H1 (cell line): ENCODE results near the gene MVK. TPM values are rescaled to one million over a fixed set of nuclear protein-coding genes. Genes with fewer than 3 reads are reported as not detected.

Experiments used
- CTCF ChIA-PET: fragments of 300-600 bp; sonication (Branson Sonifier 250); formaldehyde crosslinking; loops from one replicate; lab custom pipeline; 2021; ENCODE audit not compliant: partially characterized antibody; lab: Charles Lee
- POLR2A ChIA-PET: fragments of 300-600 bp; sonication (Branson Sonifier 250); formaldehyde crosslinking; loops from one replicate; lab custom pipeline; 2021; ENCODE audit warnings: inconsistent platforms; ENCODE audit not compliant: partially characterized antibody; lab: Charles Lee
- DNase-seq, 2 experiments: peaks; one replicate each; pipeline versions ENCODE4 v3.0.0 to v3.0.0-alpha.2; 2010 to 2022; ENCODE audit warnings: low spot score in 2 of 2, low read depth in 1 of 2, mixed read lengths in 1 of 2
- FAIRE-seq: peaks from 2 replicates; lab custom pipeline; 2011; peaks lifted over from hg19 to GRCh38; lab: Jason Lieb, UNC
- H2AFZ ChIP-seq: 2 replicates; pipeline ENCODE4 v1.8.1; 2012; ENCODE audit warnings: low read length, inconsistent platforms
- H2AK5ac ChIP-seq: 2 replicates; pipeline ENCODE4 v1.6.1; 2013; ENCODE audit warnings: low read depth, low read length
- H2BK120ac ChIP-seq: replicated peaks from 2 replicates; pipeline ENCODE3; 2013; ENCODE audit warnings: low read depth, low read length, inconsistent platforms
- H2BK12ac ChIP-seq: 2 replicates; pipeline ENCODE4 v1.6.1; 2013; ENCODE audit warnings: low read depth, low read length
- H2BK15ac ChIP-seq: 2 replicates; pipeline ENCODE4 v1.6.1; 2013; ENCODE audit warnings: low read length
- H2BK20ac ChIP-seq: 2 replicates; pipeline ENCODE4 v1.6.1; 2013; ENCODE audit warnings: low read length
- H2BK5ac ChIP-seq: 2 replicates; pipeline ENCODE4 v1.6.1; 2013; ENCODE audit warnings: low read depth, low read length
- H3K14ac ChIP-seq: 2 replicates; pipeline ENCODE4 v1.6.1; 2013; ENCODE audit warnings: inconsistent platforms; ENCODE audit not compliant: insufficient read length
- H3K18ac ChIP-seq: 2 replicates; pipeline ENCODE4 v1.6.1; 2013; ENCODE audit warnings: low read length; ENCODE audit errors: extremely low read depth
- H3K23ac ChIP-seq: 2 replicates; pipeline ENCODE4 v1.6.1; 2013; ENCODE audit warnings: inconsistent platforms; ENCODE audit not compliant: insufficient read length
- H3K23me2 ChIP-seq: 2 replicates; pipeline ENCODE4 v1.6.1; 2013; ENCODE audit warnings: low read depth, low read length
- H3K27ac ChIP-seq: 2 replicates; pipeline ENCODE4 v1.6.1; 2011; ENCODE audit warnings: low read depth, low read length, inconsistent platforms
- H3K27me3 ChIP-seq, 4 experiments: replicated peaks in 1 of 4; 1 replicate in 1 of 4; 2 replicates in 3 of 4; pipeline versions ENCODE4 v1.6.1 to v1.8.1; 2011 to 2013; ENCODE audit warnings: low read length in 3 of 4, mild to moderate bottlenecking in 3 of 4, inconsistent platforms in 2 of 4, mixed read lengths in 2 of 4, moderate library complexity in 1 of 4; ENCODE audit not compliant: control insufficient read depth in 3 of 4, insufficient read depth in 3 of 4; ENCODE audit errors: extremely low read depth in 1 of 4
- H3K36me3 ChIP-seq, 4 experiments: 2 replicates each; pipeline versions ENCODE4 v1.6.1 to v1.8.1; 2011 to 2013; ENCODE audit warnings: mild to moderate bottlenecking in 4 of 4, low read length in 3 of 4, moderate library complexity in 2 of 4, control low read depth in 1 of 4, inconsistent platforms in 1 of 4; ENCODE audit not compliant: insufficient read depth in 4 of 4, control insufficient read depth in 2 of 4
- H3K4ac ChIP-seq: replicated peaks from 2 replicates; pipeline ENCODE3; 2013; ENCODE audit warnings: low read length, low read depth, mixed read lengths, inconsistent platforms; ENCODE audit not compliant: insufficient read length
- H3K4me1 ChIP-seq, 4 experiments: replicated peaks in 1 of 4; 1 replicate in 1 of 4; 2 replicates in 3 of 4; pipeline versions ENCODE4 v1.6.1 to v1.8.1; 2011 to 2013; ENCODE audit warnings: low read length in 3 of 4, inconsistent platforms in 2 of 4, mixed read lengths in 1 of 4; ENCODE audit not compliant: insufficient read depth in 4 of 4, control insufficient read depth in 3 of 4
- H3K4me2 ChIP-seq, 2 experiments: 2 replicates each; pipeline versions ENCODE4 v1.6.1 to v1.8.1; 2011 to 2013; ENCODE audit warnings: low read depth in 2 of 2, low read length in 2 of 2, control low read depth in 1 of 2, inconsistent platforms in 1 of 2, mild to moderate bottlenecking in 1 of 2; ENCODE audit not compliant: insufficient read depth in 1 of 2
- H3K4me3 ChIP-seq, 4 experiments: fragments of 200-600, 300-600 bp in 1 of 4; sonication (generic), shearing (Covaris generic), sonication (Bioruptor Twin) in 1 of 4; 2 replicates each; pipeline versions ENCODE4 v1.5.1 to v1.8.1; 2011 to 2016; ENCODE audit warnings: low read length in 4 of 4, low read depth in 3 of 4, control low read depth in 2 of 4, inconsistent platforms in 2 of 4, mild to moderate bottlenecking in 2 of 4, mixed read lengths in 1 of 4, moderate library complexity in 1 of 4; ENCODE audit not compliant: insufficient read depth in 2 of 4; ENCODE audit errors: extremely low read depth in 1 of 4
- H3K56ac ChIP-seq: replicated peaks from 2 replicates; pipeline ENCODE3; 2013; ENCODE audit warnings: low read depth, mild to moderate bottlenecking, mixed read lengths, low read length, inconsistent platforms; ENCODE audit not compliant: insufficient read length
- H3K79me1 ChIP-seq: 2 replicates; pipeline ENCODE4 v1.6.1; 2013; ENCODE audit warnings: low read depth, low read length, control low read depth
- H3K79me2 ChIP-seq, 2 experiments: 2 replicates each; pipeline versions ENCODE4 v1.6.1 to v1.8.1; 2012 to 2013; ENCODE audit warnings: low read length in 2 of 2, mild to moderate bottlenecking in 2 of 2, inconsistent platforms in 1 of 2; ENCODE audit not compliant: insufficient read depth in 2 of 2, control insufficient read depth in 1 of 2
- H3K9ac ChIP-seq, 4 experiments: replicated peaks in 1 of 4; 1 replicate in 1 of 4; 2 replicates in 3 of 4; pipeline versions ENCODE4 v1.6.1 to v1.8.1; 2011 to 2013; ENCODE audit warnings: low read depth in 3 of 4, low read length in 3 of 4, control low read depth in 2 of 4, mild to moderate bottlenecking in 2 of 4, moderate library complexity in 2 of 4, inconsistent platforms in 1 of 4; ENCODE audit errors: extremely low read depth in 1 of 4
- H3K9me3 ChIP-seq, 2 experiments: 2 replicates each; pipeline versions ENCODE4 v1.6.1 to v1.8.1; 2012 to 2013; ENCODE audit warnings: mild to moderate bottlenecking in 2 of 2, moderate library complexity in 2 of 2, control low read depth in 1 of 2, inconsistent platforms in 1 of 2, low read depth in 1 of 2, low read length in 1 of 2, mixed read lengths in 1 of 2; ENCODE audit not compliant: insufficient read depth in 2 of 2
- H4K20me1 ChIP-seq, 2 experiments: replicated peaks in 1 of 2; 2 replicates each; pipeline versions ENCODE3 to v1.8.1; 2011 to 2013; ENCODE audit warnings: inconsistent platforms in 2 of 2, low read length in 2 of 2, mild to moderate bottlenecking in 1 of 2; ENCODE audit not compliant: insufficient read depth in 2 of 2, control insufficient read depth in 1 of 2
- H4K5ac ChIP-seq: 2 replicates; pipeline ENCODE4 v1.6.1; 2013; ENCODE audit warnings: low read length, low read depth, mixed read lengths, inconsistent platforms; ENCODE audit not compliant: insufficient read length
- H4K8ac ChIP-seq: 2 replicates; pipeline ENCODE4 v1.8.0; 2013; ENCODE audit warnings: mild to moderate bottlenecking, moderate library complexity, low read length, inconsistent platforms; ENCODE audit not compliant: insufficient read depth; ENCODE audit errors: extremely low read depth
- H4K91ac ChIP-seq: replicated peaks from 2 replicates; pipeline ENCODE3; 2013; ENCODE audit warnings: low read length, mixed read lengths, inconsistent platforms; ENCODE audit not compliant: insufficient read length
- CHD2 ChIP-seq: IDR thresholded peaks from 2 replicates; pipeline ENCODE4 v1.6.1; 2012; ENCODE audit warnings: low read length, improper control_type of control experiment
- EGR1 ChIP-seq: IDR thresholded peaks from 2 replicates; pipeline ENCODE4 v1.6.1; 2011; ENCODE audit warnings: low read depth, low read length, borderline replicate concordance
- EP300 ChIP-seq, 2 experiments: IDR thresholded peaks; 1 replicate in 1 of 2; 2 replicates in 1 of 2; pipeline ENCODE4 v1.6.1; 2011 to 2012; ENCODE audit warnings: low read depth in 2 of 2, low read length in 2 of 2, mild to moderate bottlenecking in 2 of 2, borderline replicate concordance in 1 of 2, inconsistent platforms in 1 of 2, moderate library complexity in 1 of 2
- PHF8 ChIP-seq: fragments of 200-600 bp; sonication (generic); conservative IDR thresholded peaks from 2 replicates; pipeline ENCODE4 v1.7.1; 2012; ENCODE audit warnings: low read depth, mild to moderate bottlenecking, inconsistent platforms, low read length, moderate library complexity
- POLR2A ChIP-seq, 2 experiments: IDR thresholded peaks; 1 replicate in 1 of 2; 2 replicates in 1 of 2; pipeline ENCODE4 v1.6.1; 2011; ENCODE audit warnings: low read depth in 2 of 2, low read length in 2 of 2, mild to moderate bottlenecking in 2 of 2; ENCODE audit errors: control extremely low read depth in 1 of 2
- POLR2AphosphoS5 ChIP-seq: IDR thresholded peaks from 2 replicates; pipeline ENCODE4 v1.6.1; 2011; ENCODE audit warnings: low read depth, low read length
- SP1 ChIP-seq: IDR thresholded peaks from 2 replicates; pipeline ENCODE4 v1.6.1; 2011; ENCODE audit warnings: low read depth, low read length
- TAF1 ChIP-seq: IDR thresholded peaks from 2 replicates; pipeline ENCODE4 v1.6.1; 2011; ENCODE audit warnings: mild to moderate bottlenecking, low read depth, low read length
- TAF7 ChIP-seq: optimal IDR thresholded peaks from 2 replicates; pipeline ENCODE3; 2011; ENCODE audit warnings: low read depth, mild to moderate bottlenecking, inconsistent platforms, low read length, moderate library complexity, borderline replicate concordance
- TCF12 ChIP-seq: IDR thresholded peaks from 2 replicates; pipeline ENCODE4 v1.6.1; 2011; ENCODE audit warnings: low read depth, mild to moderate bottlenecking, low read length
- WGBS, 2 experiments: shearing (Covaris generic) in 1 of 2; methylation state at CpG; one replicate each; pipeline versions ENCODE4 v1.1.6 to v1.1.7; 2013 to 2015; ENCODE audit warnings: low lambda C conversion rate in 2 of 2, mixed read lengths in 2 of 2, inconsistent platforms in 1 of 2, low coverage in 1 of 2, missing lambda C conversion rate in 1 of 2; ENCODE audit not compliant: insufficient replicate concordance in 2 of 2, insufficient coverage in 1 of 2, insufficient read length in 1 of 2; ENCODE audit errors: extremely low coverage in 1 of 2, missing lambda C conversion rate in 1 of 2; 5-methylcytosine and 5-hydroxymethylcytosine counted together
- polyA plus RNA-seq, 7 experiments: library from polyadenylated mRNA; depleted of rRNA in 3 of 7; stranded (reverse) in 5 of 7; unstranded in 2 of 7; fragments of >200 nt in 5 of 7; fragments of 200-250 nt in 2 of 7; gene quantifications; 1 replicate in 5 of 7; 2 replicates in 1 of 7; 4 replicates in 1 of 7; pipeline versions ENCODE4 v1.2.1 to v1.2.3, GENCODE V29; 2011 to 2013; ENCODE audit warnings: missing spikeins in 2 of 7, mixed read lengths in 2 of 7
- total RNA-seq: library from RNA; stranded (reverse); fragmentation: NEBNext Ultra II Directional; extraction: Animal tissue kit (Norgen Biotek cat#: 25700); gene quantifications from 2 replicates; pipeline ENCODE4 v1.2.1, GENCODE V29; 2021

MVK gene
- total and polyA plus RNA-seq, 2 of the 8 experiments (the other 6 are each of a cell fraction or from before 2014, with no cell fraction given), result 15.7 to 20.9 TPM

DNA sequence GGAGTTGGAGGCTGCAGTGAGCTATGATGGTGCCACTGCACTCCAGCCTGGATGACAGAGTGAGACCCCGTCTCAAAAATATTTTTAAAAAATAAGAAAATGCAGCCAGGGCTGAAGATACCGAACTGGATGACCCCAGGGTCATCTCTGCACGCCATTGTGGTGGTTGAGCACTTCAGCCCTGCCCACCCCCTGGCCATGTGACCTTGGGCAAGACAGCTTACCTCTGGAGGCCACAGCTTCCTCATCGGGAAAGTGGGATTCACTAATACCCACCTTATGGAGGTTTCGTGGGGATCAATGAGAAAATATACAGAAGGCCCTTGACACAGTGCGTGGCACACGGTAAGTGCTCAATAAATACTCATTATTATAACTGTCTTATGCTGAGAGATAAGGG lies 25.5 kb downstream of the MVK start:
- ChIA-PET POLR2A (interaction anchor here (1.0 to 2.1 kb wide), 3 partner anchors 12 to 172 kb away, joined by 3 to 6 read pairs (median 3); partner anchors contain the start of gene FAM222A), CTCF (interaction anchor here (1.1 to 11.3 kb wide), 24 partner anchors 9 to 200 kb away, joined by 3 to 163 read pairs (median 12); partner anchors contain the start of genes FAM222A, MMAB and MVK)
- Histone ChIP-seq H3K27me3 (no peaks in the 10 kb centered on the region), H3K79me2 (no peaks in the 10 kb centered on the region), H2BK15ac (no peak overlapping the region), H4K20me1 (peaks cover 0 to 4% of the 10 kb centered on the region in 2 experiments), H4K5ac (no peak overlapping the region), H2AK5ac (no peak overlapping the region), H2BK20ac (no peak overlapping the region), H3K23ac (no peak overlapping the region), H3K9me3 (no peaks in the 10 kb centered on the region), H2BK120ac (no peak overlapping the region), H3K4me2 (no peak overlapping the region), H3K4me3 (no peak overlapping the region), H3K4ac (no peak overlapping the region), H3K56ac (no peak overlapping the region), H3K23me2 (no peaks in the 10 kb centered on the region), H3K79me1 (no peaks in the 10 kb centered on the region), H4K91ac (no peak overlapping the region), H3K18ac (no peak overlapping the region), H3K4me1 (peaks cover 0 to 7% (median 2%) of the 10 kb centered on the region in 4 experiments; a peak in 4 of 7 replicates), H3K14ac (no peak overlapping the region), H4K8ac (no peak overlapping the region), H3K36me3 (peaks cover 0 to 6% (median 0%) of the 10 kb centered on the region in 4 experiments; a peak in 3 of 8 replicates), H2AFZ (no peak overlapping the region), H3K9ac (no peak overlapping the region), H2BK12ac (no peak overlapping the region), H3K27ac (no peak overlapping the region), H2BK5ac (no peak overlapping the region)
- FAIRE-seq (no peak), DNase-seq (no peak)
- WGBS, 2 experiments, result 89% methylated on average over 7 of the region's 7 CpGs; no CpG with 5 or more reads in 1 of the 2 experiments
- no peak for TF ChIP-seq EGR1
- TF ChIP-seq TAF1, result no peak
- TF ChIP-seq TCF12, result no peak
- TF ChIP-seq PHF8, result no peak
- no peak for TF ChIP-seq POLR2AphosphoS5
- no peak for TF ChIP-seq CHD2
- no peak for TF ChIP-seq EP300 (IDR thresholded peaks at IDR 0.05; ENCODE audit: borderline replicate concordance in 1 of 2, low read depth in 2 of 2, low read length in 2 of 2)
- no peak for TF ChIP-seq SP1
- no peak for TF ChIP-seq POLR2A (IDR thresholded peaks at IDR 0.05; ENCODE audit: control extremely low read depth in 1 of 2, low read depth in 2 of 2, low read length in 2 of 2)
- no peak for TF ChIP-seq TAF7
